Measurements from ENCODE around the gene KCNJ5. TPM values are rescaled to one million over a fixed set of nuclear protein-coding genes. Genes with fewer than 3 reads are reported as not detected.

Gene KCNJ5
- total RNA-seq, 1 experiment from 2014 or later: not detected

- Histone ChIP-seq H3K4me1 (ENCODE audit: low read length) (no peaks in the 10 kb centered on the region), H3K4me2 (ENCODE audit: low read depth, low read length, poor library complexity, severe bottlenecking) (no peak overlapping the region), H3K79me2 (ENCODE audit: low read length) (no peaks in the 10 kb centered on the region), H2AFZ (ENCODE audit: low read length) (no peak overlapping the region), H3K27ac (ENCODE audit: low read length) (no peak overlapping the region), H4K20me1 (ENCODE audit: insufficient read depth, low read depth, low read length) (no peaks in the 10 kb centered on the region), H3K4me3 (ENCODE audit: low read length) (no peak overlapping the region), H3K27me3 (ENCODE audit: low read length) (no peaks in the 10 kb centered on the region), H3K36me3 (ENCODE audit: insufficient read depth, low read length) (no peaks in the 10 kb centered on the region), H3K9me2 (replicated peaks; ENCODE audit: insufficient read depth, low read length) (no peaks in the 10 kb centered on the region), H3K9ac (ENCODE audit: low read length) (no peak overlapping the region), H3K9me3 (ENCODE audit: low read length) (no peaks in the 10 kb centered on the region)
- no peak for DNase-seq
These were observed 49.0 kb downstream of the KCNJ5 start for GRCh38 chr11:128940156-128940555.

GRCh38 chr11:128940603-128941002 is 49.4 kb downstream of the KCNJ5 start:
- H3K4me3 ChIP-seq (ENCODE audit: low read length): no peak overlapping the region
- H3K27me3 ChIP-seq (ENCODE audit: low read length): no peaks in the 10 kb centered on the region
- no peak overlapping the region for H2AFZ ChIP-seq (ENCODE audit: low read length)

GRCh38 chr11:128941110-128941509 is 50.0 kb downstream of the KCNJ5 start:
- H3K27ac ChIP-seq (ENCODE audit: low read length): no peak overlapping the region
- H3K36me3 ChIP-seq (ENCODE audit: insufficient read depth, low read length): no peaks in the 10 kb centered on the region
- H2AFZ ChIP-seq (ENCODE audit: low read length): no peak overlapping the region
- H3K9me2 ChIP-seq (replicated peaks; ENCODE audit: insufficient read depth, low read length): no peaks in the 10 kb centered on the region
- no peaks in the 10 kb centered on the region for H4K20me1 ChIP-seq (ENCODE audit: insufficient read depth, low read depth, low read length)
- H3K27me3 ChIP-seq (ENCODE audit: low read length): no peaks in the 10 kb centered on the region
- H3K4me3 ChIP-seq (ENCODE audit: low read length): no peak overlapping the region
- no peak for DNase-seq
- no peaks in the 10 kb centered on the region for H3K4me1 ChIP-seq (ENCODE audit: low read length)
- no peak overlapping the region for H3K9ac ChIP-seq (ENCODE audit: low read length)
- H3K9me3 ChIP-seq (ENCODE audit: low read length): no peaks in the 10 kb centered on the region
- H3K79me2 ChIP-seq (ENCODE audit: low read length): no peaks in the 10 kb centered on the region
- no peak overlapping the region for H3K4me2 ChIP-seq (ENCODE audit: low read depth, low read length, poor library complexity, severe bottlenecking)

More at GRCh38 chr11:128940603-128941002, 49.4 kb downstream of the KCNJ5 start:
- Histone ChIP-seq H3K36me3 (ENCODE audit: insufficient read depth, low read length) (no peaks in the 10 kb centered on the region), H3K79me2 (ENCODE audit: low read length) (no peaks in the 10 kb centered on the region), H3K4me2 (ENCODE audit: low read depth, low read length, poor library complexity, severe bottlenecking) (no peak overlapping the region), H3K4me1 (ENCODE audit: low read length) (no peaks in the 10 kb centered on the region), H3K9ac (ENCODE audit: low read length) (no peak overlapping the region), H3K27ac (ENCODE audit: low read length) (no peak overlapping the region), H3K9me3 (ENCODE audit: low read length) (no peaks in the 10 kb centered on the region), H3K9me2 (replicated peaks; ENCODE audit: insufficient read depth, low read length) (no peaks in the 10 kb centered on the region), H4K20me1 (ENCODE audit: insufficient read depth, low read depth, low read length) (no peaks in the 10 kb centered on the region)
- DNase-seq: no peak

GRCh38 chr11:128941573-128942271 is 50.6 kb downstream of the KCNJ5 start:
- Histone ChIP-seq H3K27me3 (ENCODE audit: low read length) (no peaks in the 10 kb centered on the region), H3K9me2 (replicated peaks; ENCODE audit: insufficient read depth, low read length) (no peaks in the 10 kb centered on the region), H3K9ac (ENCODE audit: low read length) (no peak overlapping the region), H3K4me3 (ENCODE audit: low read length) (no peak overlapping the region), H3K4me1 (ENCODE audit: low read length) (no peaks in the 10 kb centered on the region), H2AFZ (ENCODE audit: low read length) (no peak overlapping the region), H3K27ac (ENCODE audit: low read length) (no peak overlapping the region), H3K9me3 (ENCODE audit: low read length) (no peaks in the 10 kb centered on the region), H4K20me1 (ENCODE audit: insufficient read depth, low read depth, low read length) (no peaks in the 10 kb centered on the region), H3K4me2 (ENCODE audit: low read depth, low read length, poor library complexity, severe bottlenecking) (no peak overlapping the region), H3K36me3 (ENCODE audit: insufficient read depth, low read length) (no peaks in the 10 kb centered on the region), H3K79me2 (ENCODE audit: low read length) (no peaks in the 10 kb centered on the region)
- no peak for DNase-seq

GRCh38 chr11:128942272-128942612 is 51.1 kb downstream of the KCNJ5 start:
- no peak overlapping the region for H3K4me2 ChIP-seq (ENCODE audit: low read depth, low read length, poor library complexity, severe bottlenecking)
- H4K20me1 ChIP-seq (ENCODE audit: insufficient read depth, low read depth, low read length): no peaks in the 10 kb centered on the region
- DNase-seq: no peak
- no peak overlapping the region for H3K27ac ChIP-seq (ENCODE audit: low read length)
- no peaks in the 10 kb centered on the region for H3K27me3 ChIP-seq (ENCODE audit: low read length)
- no peak overlapping the region for H3K4me3 ChIP-seq (ENCODE audit: low read length)
- H3K9ac ChIP-seq (ENCODE audit: low read length): no peak overlapping the region
- no peaks in the 10 kb centered on the region for H3K4me1 ChIP-seq (ENCODE audit: low read length)
- H3K9me2 ChIP-seq (replicated peaks; ENCODE audit: insufficient read depth, low read length): no peaks in the 10 kb centered on the region
- no peak overlapping the region for H2AFZ ChIP-seq (ENCODE audit: low read length)
- H3K36me3 ChIP-seq (ENCODE audit: insufficient read depth, low read length): no peaks in the 10 kb centered on the region
- H3K79me2 ChIP-seq (ENCODE audit: low read length): no peaks in the 10 kb centered on the region
- no peaks in the 10 kb centered on the region for H3K9me3 ChIP-seq (ENCODE audit: low read length)

GRCh38 chr11:128942817-128943427 is 51.8 kb downstream of the KCNJ5 start, which contains the start of gene TP53AIP1:
TP53AIP1 (minus strand) TSS chr11:128942871; CDS start chr11:128937818, 5,053 bp downstream.
- Histone ChIP-seq H2AFZ (ENCODE audit: low read length) (no peak within 1 kb of the TSS), H3K36me3 (ENCODE audit: insufficient read depth, low read length) (no peaks in the 10 kb centered on the region), H4K20me1 (ENCODE audit: insufficient read depth, low read depth, low read length) (no peaks in the 10 kb centered on the region), H3K27me3 (ENCODE audit: low read length) (no peaks in the 10 kb centered on the region), H3K4me1 (ENCODE audit: low read length) (no peaks in the 10 kb centered on the region), H3K27ac (ENCODE audit: low read length) (no peak within 1 kb of the TSS), H3K9me2 (replicated peaks; ENCODE audit: insufficient read depth, low read length) (no peaks in the 10 kb centered on the region), H3K9me3 (ENCODE audit: low read length) (no peaks in the 10 kb centered on the region), H3K79me2 (ENCODE audit: low read length) (no peaks in the 10 kb centered on the region), H3K4me2 (ENCODE audit: low read depth, low read length, poor library complexity, severe bottlenecking) (no peak within 1 kb of the TSS), H3K4me3 (ENCODE audit: low read length) (no peak within 1 kb of the TSS), H3K9ac (ENCODE audit: low read length) (no peak within 1 kb of the TSS)
- DNase-seq: no peak

- H3K79me2 ChIP-seq (ENCODE audit: low read length): no peaks in the 10 kb centered on the region
- no peak overlapping the region for H3K4me2 ChIP-seq (ENCODE audit: low read depth, low read length, poor library complexity, severe bottlenecking)
- H3K4me1 ChIP-seq (ENCODE audit: low read length): no peaks in the 10 kb centered on the region
- no peaks in the 10 kb centered on the region for H3K27me3 ChIP-seq (ENCODE audit: low read length)
- no peaks in the 10 kb centered on the region for H3K9me2 ChIP-seq (replicated peaks; ENCODE audit: insufficient read depth, low read length)
- H4K20me1 ChIP-seq (ENCODE audit: insufficient read depth, low read depth, low read length): no peaks in the 10 kb centered on the region
- no peak overlapping the region for H2AFZ ChIP-seq (ENCODE audit: low read length)
- H3K4me3 ChIP-seq (ENCODE audit: low read length): no peak overlapping the region
- DNase-seq: no peak
- no peaks in the 10 kb centered on the region for H3K9me3 ChIP-seq (ENCODE audit: low read length)
- H3K27ac ChIP-seq (ENCODE audit: low read length): no peak overlapping the region
- H3K36me3 ChIP-seq (ENCODE audit: insufficient read depth, low read length): no peaks in the 10 kb centered on the region
- no peak overlapping the region for H3K9ac ChIP-seq (ENCODE audit: low read length)
These were observed 52.3 kb downstream of the KCNJ5 start for GRCh38 chr11:128943428-128943976.

- Histone ChIP-seq H3K4me1 (ENCODE audit: low read length) (no peaks in the 10 kb centered on the region), H3K9ac (ENCODE audit: low read length) (no peak overlapping the region), H3K4me3 (ENCODE audit: low read length) (no peak overlapping the region), H3K9me2 (replicated peaks; ENCODE audit: insufficient read depth, low read length) (no peaks in the 10 kb centered on the region), H3K27ac (ENCODE audit: low read length) (no peak overlapping the region), H3K4me2 (ENCODE audit: low read depth, low read length, poor library complexity, severe bottlenecking) (no peak overlapping the region), H3K9me3 (ENCODE audit: low read length) (no peaks in the 10 kb centered on the region), H3K79me2 (ENCODE audit: low read length) (no peaks in the 10 kb centered on the region), H4K20me1 (ENCODE audit: insufficient read depth, low read depth, low read length) (no peaks in the 10 kb centered on the region), H2AFZ (ENCODE audit: low read length) (no peak overlapping the region), H3K27me3 (ENCODE audit: low read length) (no peaks in the 10 kb centered on the region), H3K36me3 (ENCODE audit: insufficient read depth, low read length) (no peaks in the 10 kb centered on the region)
- DNase-seq: no peak
These were observed 55.5 kb downstream of the KCNJ5 start for GRCh38 chr11:128946648-128947047.
